GM12878 (cell line): Measurements from ENCODE around the gene DLG2. TPM values are rescaled to one million over a fixed set of nuclear protein-coding genes. Genes with fewer than 3 reads are reported as not detected.

Source experiments
- ATAC-seq: fragments of 200-7000 bp; cut with Tn5 transposase; 3 replicates; pipeline ENCODE4 v1.9.1; 2020; ENCODE audit warnings: mild to moderate bottlenecking, moderate library complexity
- BruUV-seq: library from RNA; stranded (reverse); fragments of 400-500 nt; replicated peaks from 2 replicates; lab custom pipeline; 2021; lab: Mats Ljungman, UMichigan
- CTCF ChIA-PET: fragments of 300-600 bp; sonication (Branson Sonifier 250); formaldehyde crosslinking; extraction: SDS; loops from one replicate; lab custom pipeline; 2021; ENCODE audit warnings: inconsistent platforms; lab: Yijun Ruan, JAX
- POLR2A ChIA-PET: fragments of 350-600 bp; formaldehyde crosslinking; extraction: SDS; loops from one replicate; lab custom pipeline; 2021; ENCODE audit warnings: inconsistent platforms; lab: Charles Lee
- RAD21 ChIA-PET: fragments of 300-600 bp; sonication (Branson Sonifier 250); formaldehyde crosslinking; loops from one replicate; lab custom pipeline; 2023; ENCODE audit warnings: antibody characterized with exemption; ENCODE audit not compliant: unreplicated experiment; lab: Charles Lee
- SMC1A ChIA-PET: fragments of 300-600 bp; sonication (Branson Sonifier 250); formaldehyde crosslinking; loops from one replicate; lab custom pipeline; 2023; ENCODE audit not compliant: unreplicated experiment, uncharacterized antibody; lab: Charles Lee
- DNase-seq: peaks from one replicate; pipeline ENCODE4 v3.0.0-alpha.2; 2011; ENCODE audit warnings: low read depth, low spot score
- FAIRE-seq: peaks from 3 replicates; lab custom pipeline; 2011; peaks lifted over from hg19 to GRCh38; lab: Jason Lieb, UNC
- H2AFZ ChIP-seq: 2 replicates; pipeline ENCODE4 v1.6.0; 2011; ENCODE audit warnings: low read depth, low read length, control low read depth; ENCODE audit not compliant: control insufficient read depth
- H3K27ac ChIP-seq: 2 replicates; pipeline ENCODE4 v1.5.1; 2011; ENCODE audit warnings: control low read depth; ENCODE audit not compliant: control insufficient read depth, insufficient read depth
- H3K27me3 ChIP-seq, 2 experiments: replicated peaks in 1 of 2; 2 replicates each; pipeline versions ENCODE4 v1.6.0 to v1.6.1; 2011; ENCODE audit warnings: low read length in 1 of 2; ENCODE audit not compliant: control insufficient read depth in 2 of 2, insufficient read depth in 2 of 2
- H3K36me3 ChIP-seq, 2 experiments: 2 replicates each; pipeline ENCODE4 v1.5.1; 2011; ENCODE audit warnings: low read length in 1 of 2; ENCODE audit not compliant: control insufficient read depth in 2 of 2, insufficient read depth in 2 of 2
- H3K4me1 ChIP-seq: 2 replicates; pipeline ENCODE4 v1.6.1; 2011; ENCODE audit warnings: mild to moderate bottlenecking, low read length, moderate library complexity, mixed read lengths; ENCODE audit not compliant: control insufficient read depth, insufficient read depth
- H3K4me2 ChIP-seq: 2 replicates; pipeline ENCODE4 v1.6.0; 2011; ENCODE audit warnings: control low read depth; ENCODE audit not compliant: control insufficient read depth, insufficient read depth
- H3K4me3 ChIP-seq: fragments of 200-600 bp; sonication (generic); 2 replicates; pipeline ENCODE4 v1.5.1; 2016
- H3K79me2 ChIP-seq: 2 replicates; pipeline ENCODE4 v1.6.0; 2011; ENCODE audit warnings: low read length; ENCODE audit not compliant: control insufficient read depth, insufficient read depth
- H3K9ac ChIP-seq: 2 replicates; pipeline ENCODE4 v1.8.0; 2011; ENCODE audit warnings: low read length, control low read depth, mixed read lengths; ENCODE audit not compliant: control insufficient read depth, insufficient read depth
- H3K9me3 ChIP-seq: replicated peaks from 3 replicates; pipeline ENCODE4 v1.5.1; 2011; ENCODE audit warnings: mild to moderate bottlenecking, low read length; ENCODE audit not compliant: control insufficient read depth, insufficient read depth
- H4K20me1 ChIP-seq: 2 replicates; pipeline ENCODE4 v1.6.0; 2011; ENCODE audit not compliant: control insufficient read depth, insufficient read depth
- ASH2L ChIP-seq: fragments of 300-600, 200-600 bp; sonication (generic); IDR thresholded peaks from 2 replicates; pipeline ENCODE4 v1.6.1; 2017; ENCODE audit warnings: low read depth, mild to moderate bottlenecking, borderline replicate concordance
- CTCF ChIP-seq, 3 experiments: IDR thresholded peaks in 2 of 3; conservative IDR thresholded peaks in 1 of 3; 2 replicates each; pipeline ENCODE4 v1.5.1; 2011; ENCODE audit warnings: low read depth in 3 of 3, low read length in 3 of 3, mild to moderate bottlenecking in 3 of 3, control low read depth in 2 of 3, moderate library complexity in 2 of 3, inconsistent platforms in 1 of 3, mixed read lengths in 1 of 3; ENCODE audit not compliant: control insufficient read depth in 2 of 3, insufficient read depth in 1 of 3; ENCODE audit errors: extremely low read depth in 1 of 3
- EP300 ChIP-seq, 2 experiments: fragments of 150-350 bp in 1 of 2; IDR thresholded peaks; 2 replicates each; pipeline ENCODE4 v1.6.1; 2011 to 2012; ENCODE audit warnings: low read depth in 2 of 2, low read length in 2 of 2, borderline replicate concordance in 1 of 2, improper control_type of control experiment in 1 of 2, inconsistent platforms in 1 of 2; ENCODE audit not compliant: control insufficient read depth in 1 of 2
- ESRRA ChIP-seq: IDR thresholded peaks from 2 replicates; pipeline ENCODE4 v1.6.1; 2012; ENCODE audit warnings: mild to moderate bottlenecking, low read length, improper control_type of control experiment
- HSF1 ChIP-seq: fragments of 150-350 bp; IDR thresholded peaks from 2 replicates; pipeline ENCODE4 v1.6.1; 2014; ENCODE audit warnings: mild to moderate bottlenecking, low read depth, low read length
- IKZF2 ChIP-seq, 2 experiments: fragments of 450-650 bp; IDR thresholded peaks; 2 replicates each; pipeline ENCODE4 v1.6.1; 2017; ENCODE audit warnings: mild to moderate bottlenecking in 2 of 2, moderate library complexity in 2 of 2
- MEF2A ChIP-seq: IDR thresholded peaks from 2 replicates; pipeline ENCODE4 v1.6.1; 2011; ENCODE audit warnings: low read depth, mild to moderate bottlenecking, low read length, moderate library complexity; ENCODE audit not compliant: insufficient read depth
- NFYB ChIP-seq: IDR thresholded peaks from 2 replicates; pipeline ENCODE4 v1.6.1; 2011; ENCODE audit warnings: low read depth, mild to moderate bottlenecking, low read length, improper control_type of control experiment, moderate library complexity; ENCODE audit not compliant: insufficient read depth
- NR2F1 ChIP-seq: fragments of 450-650 bp; conservative IDR thresholded peaks from 2 replicates; pipeline ENCODE4 v1.6.1; 2017; ENCODE audit warnings: mild to moderate bottlenecking
- PBX3 ChIP-seq: IDR thresholded peaks from 2 replicates; pipeline ENCODE4 v1.6.1; 2011; ENCODE audit warnings: mild to moderate bottlenecking, low read depth, low read length, moderate library complexity; ENCODE audit not compliant: insufficient replicate concordance
- RELB ChIP-seq: fragments of 450-650 bp; IDR thresholded peaks from 2 replicates; pipeline ENCODE4 v1.6.1; 2017; ENCODE audit warnings: low read depth, mild to moderate bottlenecking, moderate library complexity
- SMAD5 ChIP-seq: IDR thresholded peaks from 2 replicates; pipeline ENCODE4 v1.6.1; 2016; ENCODE audit warnings: antibody characterized with exemption, low read depth
- SRF ChIP-seq, 2 experiments: IDR thresholded peaks; 2 replicates each; pipeline ENCODE4 v1.6.1; 2011; ENCODE audit warnings: low read depth in 2 of 2, low read length in 2 of 2, mild to moderate bottlenecking in 1 of 2, moderate library complexity in 1 of 2
- WGBS: methylation state at CpG from one replicate; pipeline ENCODE4 v1.1.6; 2016; ENCODE audit warnings: low lambda C conversion rate; ENCODE audit not compliant: insufficient replicate concordance, insufficient coverage; ENCODE audit errors: missing lambda C conversion rate; 5-methylcytosine and 5-hydroxymethylcytosine counted together
- in situ Hi-C: fragments of 300-500 bp; cut with MboI; formaldehyde crosslinking; loops from 9 replicates; pipeline ENCODE4 v1.14.3; 2018; ENCODE audit warnings: mixed read lengths
- intact Hi-C: fragments of 100-400 bp; cut with micrococcal nuclease; formaldehyde crosslinking; loops from one replicate; pipeline ENCODE4 v1.14.2; 2022; ENCODE audit not compliant: unreplicated experiment
- polyA plus RNA-seq, 11 experiments: library from polyadenylated mRNA; depleted of rRNA in 4 of 11; unstranded in 6 of 11; stranded (reverse) in 5 of 11; fragments of >200 nt; fragmentation: Nextera tagmentation in 4 of 11; fragmentation: Illumina TruSeq in 1 of 11; extraction: Ambion mirVana in 4 of 11; extraction: Trizol in 1 of 11; gene quantifications; 1 replicate in 1 of 11; 2 replicates in 10 of 11; pipeline versions ENCODE4 v1.2.1 to v1.2.3, GENCODE V29; 2011 to 2016; ENCODE audit warnings: inconsistent platforms in 2 of 11, missing spikeins in 2 of 11, low read depth in 1 of 11
- total RNA-seq, 4 experiments: library from RNA; depleted of rRNA in 3 of 4; stranded (reverse); fragments of >200 nt in 3 of 4; fragmentation: Illumina TruSeq in 1 of 4; extraction: Trizol in 1 of 4; gene quantifications; 2 replicates each; pipeline versions ENCODE4 v1.2.1 to v1.2.3, GENCODE V29; 2013 to 2021
- TF ChIP-seq, protein P1 (sequence below): fragments of 450-650 bp; IDR thresholded peaks from 2 replicates; pipeline ENCODE4 v1.6.1; 2016; ENCODE audit warnings: mild to moderate bottlenecking

DLG2 gene
- total and polyA plus RNA-seq, 10 of the 15 experiments (the other 5 are each of a cell fraction or from before 2014, with no cell fraction given), result 0.09 to 0.98 (median 0.35) TPM

DNA sequence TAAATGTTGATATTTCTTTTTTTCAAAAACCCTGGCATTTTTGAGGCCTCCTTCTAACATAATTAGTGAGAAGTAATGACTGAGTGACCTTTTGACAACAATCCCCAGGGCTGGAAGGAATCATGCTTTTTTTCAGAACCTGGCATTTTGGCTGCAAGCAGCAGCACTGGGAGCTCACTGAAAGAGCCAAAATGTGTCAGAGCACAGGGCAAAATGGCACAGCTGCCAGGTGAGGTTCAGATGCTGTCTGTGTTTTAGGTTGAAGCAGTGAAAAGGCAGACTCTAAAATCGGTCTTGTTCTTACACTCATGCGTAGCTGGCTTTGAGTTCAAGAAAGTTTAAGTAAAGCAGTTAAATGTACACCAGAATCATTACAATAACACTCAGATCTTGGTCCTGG is 1063.8 kb downstream of the DLG2 start (continued):
- TF ChIP-seq CTCF (IDR thresholded peaks at IDR 0.05 in 2 of 3, conservative IDR thresholded peaks at IDR 0.05 in 1 of 3; ENCODE audit: control insufficient read depth in 2 of 3, extremely low read depth in 1 of 3, insufficient read depth in 1 of 3, low read depth in 3 of 3, low read length in 3 of 3) (no peak), ASH2L (no peak), RELB (no peak)
- TF ChIP-seq, protein P1, sequence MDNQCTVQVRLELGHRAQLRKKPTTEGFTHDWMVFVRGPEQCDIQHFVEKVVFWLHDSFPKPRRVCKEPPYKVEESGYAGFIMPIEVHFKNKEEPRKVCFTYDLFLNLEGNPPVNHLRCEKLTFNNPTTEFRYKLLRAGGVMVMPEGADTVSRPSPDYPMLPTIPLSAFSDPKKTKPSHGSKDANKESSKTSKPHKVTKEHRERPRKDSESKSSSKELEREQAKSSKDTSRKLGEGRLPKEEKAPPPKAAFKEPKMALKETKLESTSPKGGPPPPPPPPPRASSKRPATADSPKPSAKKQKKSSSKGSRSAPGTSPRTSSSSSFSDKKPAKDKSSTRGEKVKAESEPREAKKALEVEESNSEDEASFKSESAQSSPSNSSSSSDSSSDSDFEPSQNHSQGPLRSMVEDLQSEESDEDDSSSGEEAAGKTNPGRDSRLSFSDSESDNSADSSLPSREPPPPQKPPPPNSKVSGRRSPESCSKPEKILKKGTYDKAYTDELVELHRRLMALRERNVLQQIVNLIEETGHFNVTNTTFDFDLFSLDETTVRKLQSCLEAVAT, result no peak

DNA sequence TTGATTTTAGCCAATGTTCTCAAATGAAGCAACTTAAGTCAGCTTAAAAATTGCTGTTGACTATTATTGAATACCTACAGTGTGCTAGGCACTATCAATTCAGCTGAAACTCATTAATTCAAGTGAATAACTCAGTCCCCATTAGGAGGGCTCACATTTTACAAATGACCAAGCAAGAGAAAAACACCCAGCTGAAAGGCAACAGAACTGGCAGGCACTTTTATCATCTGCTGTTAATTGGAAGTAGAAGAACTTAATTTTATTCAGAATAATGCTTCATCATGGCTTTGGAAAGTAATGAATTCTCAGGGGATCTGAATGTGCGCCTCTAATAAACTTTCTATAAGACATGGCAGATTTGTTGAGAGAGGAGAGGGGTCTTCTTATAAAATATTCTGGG is 1066.9 kb downstream of the DLG2 start:
- ATAC-seq (no peak), DNase-seq (no peak), FAIRE-seq (no peak)
- Histone ChIP-seq H3K9ac (no peak overlapping the region), H4K20me1 (no peaks in the 10 kb centered on the region), H3K4me2 (no peak overlapping the region), H3K36me3 (no peaks in the 10 kb centered on the region), H3K9me3 (no peaks in the 10 kb centered on the region), H3K4me3 (no peak overlapping the region), H3K4me1 (no peaks in the 10 kb centered on the region), H3K27me3 (no peaks in the 10 kb centered on the region; a peak in 1 of 4 replicates), H2AFZ (no peak overlapping the region), H3K79me2 (no peaks in the 10 kb centered on the region), H3K27ac (no peak overlapping the region)
- ChIA-PET RAD21 (interaction anchor here (1.5 kb wide), 1 partner anchor 1030 kb away, joined by 4 read pairs; no protein-coding TSS in a partner anchor), CTCF (interaction anchor here (0.6 to 2.8 kb wide), 7 partner anchors 10 to 1030 kb away, joined by 3 to 7 read pairs (median 6); no protein-coding TSS in a partner anchor), POLR2A (no interaction called here), SMC1A (interaction anchor here (1.1 to 2.6 kb wide), 2 partner anchors 176 to 1030 kb away, joined by 3 to 14 read pairs; no protein-coding TSS in a partner anchor)
- BruUV-seq, result no TSS peak
- in situ Hi-C loops (loop anchor here (10.0 kb wide), 2 partner anchors 725 to 1025 kb away; no protein-coding TSS in a partner anchor), intact Hi-C loops (loop anchor here (10.0 kb wide), 1 partner anchor 175 kb away; no protein-coding TSS in a partner anchor)
- WGBS, result 93% methylated on average over 1 of the region's 1 CpG
- TF ChIP-seq EP300 (IDR thresholded peaks at IDR 0.05; ENCODE audit: borderline replicate concordance in 1 of 2, control insufficient read depth in 1 of 2, low read depth in 2 of 2, low read length in 2 of 2), result no peak
- no peak for TF ChIP-seq MEF2A
- no peak for TF ChIP-seq PBX3
- TF ChIP-seq SMAD5, result no peak
- TF ChIP-seq ESRRA, result no peak
- TF ChIP-seq IKZF2 (IDR thresholded peaks at IDR 0.05), result no peak
- no peak for TF ChIP-seq NFYB
- no peak for TF ChIP-seq HSF1
- TF ChIP-seq SRF (IDR thresholded peaks at IDR 0.05; ENCODE audit: low read depth in 2 of 2, low read length in 2 of 2), result no peak
- TF ChIP-seq NR2F1, result no peak
